ENCODE data around the gene CHST11.

The CHST11 gene

GRCh38 chr12:104727726-104728465 is 271.1 kb downstream of the CHST11 start:
- TF ChIP-seq CTCF (IDR thresholded peaks at IDR 0.05): no peak

- no peak for TF ChIP-seq CTCF (IDR thresholded peaks at IDR 0.05)
Observed at GRCh38 chr12:104729091-104729490, 272.3 kb downstream of the CHST11 start.

GRCh38 chr12:104729610-104730446 is 273.1 kb downstream of the CHST11 start:
- TF ChIP-seq CTCF (IDR thresholded peaks at IDR 0.05): no peak

GRCh38 chr12:104730763-104731162 is 274.0 kb downstream of the CHST11 start:
- no peak for TF ChIP-seq CTCF (IDR thresholded peaks at IDR 0.05)

GRCh38 chr12:104733717-104734175 is 277.0 kb downstream of the CHST11 start:
- TF ChIP-seq CTCF (IDR thresholded peaks at IDR 0.05): peak; percentile 35; the same call in 1 of the 2 replicates

GRCh38 chr12:104734541-104735095 is 277.9 kb downstream of the CHST11 start:
- no peak for TF ChIP-seq CTCF (IDR thresholded peaks at IDR 0.05)

- TF ChIP-seq CTCF (IDR thresholded peaks at IDR 0.05): no peak
Observed at GRCh38 chr12:104735801-104736200, 279.1 kb downstream of the CHST11 start.
